GM12878 (cell line): Measurements from ENCODE around the gene MXRA7. TPM values are rescaled to one million over a fixed set of nuclear protein-coding genes. Genes with fewer than 3 reads are reported as not detected.

Experiments
- ATAC-seq: fragments of 200-7000 bp; cut with Tn5 transposase; 3 replicates; pipeline ENCODE4 v1.9.1; 2020; ENCODE audit warnings: mild to moderate bottlenecking, moderate library complexity
- BruUV-seq: library from RNA; stranded (reverse); fragments of 400-500 nt; replicated peaks from 2 replicates; lab custom pipeline; 2021; lab: Mats Ljungman, UMichigan
- CTCF ChIA-PET: fragments of 300-600 bp; sonication (Branson Sonifier 250); formaldehyde crosslinking; extraction: SDS; loops from one replicate; lab custom pipeline; 2021; ENCODE audit warnings: inconsistent platforms; lab: Yijun Ruan, JAX
- POLR2A ChIA-PET: fragments of 350-600 bp; formaldehyde crosslinking; extraction: SDS; loops from one replicate; lab custom pipeline; 2021; ENCODE audit warnings: inconsistent platforms; lab: Charles Lee
- RAD21 ChIA-PET: fragments of 300-600 bp; sonication (Branson Sonifier 250); formaldehyde crosslinking; loops from one replicate; lab custom pipeline; 2023; ENCODE audit warnings: antibody characterized with exemption; ENCODE audit not compliant: unreplicated experiment; lab: Charles Lee
- SMC1A ChIA-PET: fragments of 300-600 bp; sonication (Branson Sonifier 250); formaldehyde crosslinking; loops from one replicate; lab custom pipeline; 2023; ENCODE audit not compliant: unreplicated experiment, uncharacterized antibody; lab: Charles Lee
- DNase-seq: peaks from one replicate; pipeline ENCODE4 v3.0.0-alpha.2; 2011; ENCODE audit warnings: low read depth, low spot score
- FAIRE-seq: peaks from 3 replicates; lab custom pipeline; 2011; peaks lifted over from hg19 to GRCh38; lab: Jason Lieb, UNC
- H2AFZ ChIP-seq: 2 replicates; pipeline ENCODE4 v1.6.0; 2011; ENCODE audit warnings: low read depth, low read length, control low read depth; ENCODE audit not compliant: control insufficient read depth
- H3K27ac ChIP-seq: 2 replicates; pipeline ENCODE4 v1.5.1; 2011; ENCODE audit warnings: control low read depth; ENCODE audit not compliant: control insufficient read depth, insufficient read depth
- H3K27me3 ChIP-seq, 2 experiments: replicated peaks in 1 of 2; 2 replicates each; pipeline versions ENCODE4 v1.6.0 to v1.6.1; 2011; ENCODE audit warnings: low read length in 1 of 2; ENCODE audit not compliant: control insufficient read depth in 2 of 2, insufficient read depth in 2 of 2
- H3K36me3 ChIP-seq, 2 experiments: 2 replicates each; pipeline ENCODE4 v1.5.1; 2011; ENCODE audit warnings: low read length in 1 of 2; ENCODE audit not compliant: control insufficient read depth in 2 of 2, insufficient read depth in 2 of 2
- H3K4me1 ChIP-seq: 2 replicates; pipeline ENCODE4 v1.6.1; 2011; ENCODE audit warnings: mild to moderate bottlenecking, low read length, moderate library complexity, mixed read lengths; ENCODE audit not compliant: control insufficient read depth, insufficient read depth
- H3K4me2 ChIP-seq: 2 replicates; pipeline ENCODE4 v1.6.0; 2011; ENCODE audit warnings: control low read depth; ENCODE audit not compliant: control insufficient read depth, insufficient read depth
- H3K4me3 ChIP-seq: fragments of 200-600 bp; sonication (generic); 2 replicates; pipeline ENCODE4 v1.5.1; 2016
- H3K79me2 ChIP-seq: 2 replicates; pipeline ENCODE4 v1.6.0; 2011; ENCODE audit warnings: low read length; ENCODE audit not compliant: control insufficient read depth, insufficient read depth
- H3K9ac ChIP-seq: 2 replicates; pipeline ENCODE4 v1.8.0; 2011; ENCODE audit warnings: low read length, control low read depth, mixed read lengths; ENCODE audit not compliant: control insufficient read depth, insufficient read depth
- H3K9me3 ChIP-seq: replicated peaks from 3 replicates; pipeline ENCODE4 v1.5.1; 2011; ENCODE audit warnings: mild to moderate bottlenecking, low read length; ENCODE audit not compliant: control insufficient read depth, insufficient read depth
- H4K20me1 ChIP-seq: 2 replicates; pipeline ENCODE4 v1.6.0; 2011; ENCODE audit not compliant: control insufficient read depth, insufficient read depth
- CBX3 ChIP-seq: fragments of 200-600 bp; sonication (generic); IDR thresholded peaks from 2 replicates; pipeline ENCODE4 v1.6.1; 2016; ENCODE audit warnings: low read depth, borderline replicate concordance
- SIN3A ChIP-seq: IDR thresholded peaks from 2 replicates; pipeline ENCODE4 v1.6.1; 2012; ENCODE audit warnings: low read depth, low read length, improper control_type of control experiment
- SRF ChIP-seq, 2 experiments: IDR thresholded peaks; 2 replicates each; pipeline ENCODE4 v1.6.1; 2011; ENCODE audit warnings: low read depth in 2 of 2, low read length in 2 of 2, mild to moderate bottlenecking in 1 of 2, moderate library complexity in 1 of 2
- WGBS: methylation state at CpG from one replicate; pipeline ENCODE4 v1.1.6; 2016; ENCODE audit warnings: low lambda C conversion rate; ENCODE audit not compliant: insufficient replicate concordance, insufficient coverage; ENCODE audit errors: missing lambda C conversion rate; 5-methylcytosine and 5-hydroxymethylcytosine counted together
- in situ Hi-C: fragments of 300-500 bp; cut with MboI; formaldehyde crosslinking; loops from 9 replicates; pipeline ENCODE4 v1.14.3; 2018; ENCODE audit warnings: mixed read lengths
- intact Hi-C: fragments of 100-400 bp; cut with micrococcal nuclease; formaldehyde crosslinking; loops from one replicate; pipeline ENCODE4 v1.14.2; 2022; ENCODE audit not compliant: unreplicated experiment
- polyA plus RNA-seq, 11 experiments: library from polyadenylated mRNA; depleted of rRNA in 4 of 11; unstranded in 6 of 11; stranded (reverse) in 5 of 11; fragments of >200 nt; fragmentation: Nextera tagmentation in 4 of 11; fragmentation: Illumina TruSeq in 1 of 11; extraction: Ambion mirVana in 4 of 11; extraction: Trizol in 1 of 11; gene quantifications; 1 replicate in 1 of 11; 2 replicates in 10 of 11; pipeline versions ENCODE4 v1.2.1 to v1.2.3, GENCODE V29; 2011 to 2016; ENCODE audit warnings: inconsistent platforms in 2 of 11, missing spikeins in 2 of 11, low read depth in 1 of 11
- total RNA-seq, 4 experiments: library from RNA; depleted of rRNA in 3 of 4; stranded (reverse); fragments of >200 nt in 3 of 4; fragmentation: Illumina TruSeq in 1 of 4; extraction: Trizol in 1 of 4; gene quantifications; 2 replicates each; pipeline versions ENCODE4 v1.2.1 to v1.2.3, GENCODE V29; 2013 to 2021
- TF ChIP-seq, protein P1 (sequence below): IDR thresholded peaks from 2 replicates; pipeline ENCODE4 v1.6.1; 2012; ENCODE audit warnings: mild to moderate bottlenecking, low read depth, low read length

The MXRA7 gene
- total and polyA plus RNA-seq, 10 of the 15 experiments (the other 5 are each of a cell fraction or from before 2014, with no cell fraction given) = 0.03 to 2.0 (median 0.33) TPM

DNA sequence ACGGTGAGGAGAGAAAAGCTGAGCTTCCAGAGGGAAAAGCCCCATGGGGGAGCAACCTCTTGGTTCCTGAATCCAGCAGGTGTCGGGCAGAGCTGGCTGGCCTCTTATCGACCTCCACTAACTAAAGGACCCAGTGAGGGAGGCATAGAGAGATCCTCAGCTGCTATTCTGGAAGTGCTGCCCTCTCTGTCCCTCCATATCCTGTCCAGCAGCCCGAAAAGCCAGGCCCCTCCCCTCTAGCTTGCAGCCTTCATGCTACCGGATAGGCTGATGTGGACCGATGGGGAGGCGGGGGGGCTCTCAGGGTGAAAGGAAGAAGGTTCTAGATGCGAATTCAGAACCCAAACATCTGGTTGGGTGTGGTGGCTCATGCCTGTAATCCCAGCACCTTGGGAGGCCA, 24.9 kb downstream of the MXRA7 start:
- Histone ChIP-seq H3K27me3 (peaks cover 0 to 1% of the 10 kb centered on the region in 2 experiments; a peak in 2 of 4 replicates), H3K4me1 (no peaks in the 10 kb centered on the region), H3K27ac (no peak overlapping the region), H4K20me1 (no peaks in the 10 kb centered on the region), H3K36me3 (no peaks in the 10 kb centered on the region), H3K9ac (no peak overlapping the region), H3K79me2 (no peaks in the 10 kb centered on the region), H2AFZ (no peak overlapping the region), H3K4me3 (no peak overlapping the region), H3K9me3 (no peaks in the 10 kb centered on the region), H3K4me2 (no peak overlapping the region)
- 51% methylated on average over 8 of the region's 8 CpGs for WGBS
- ChIA-PET POLR2A (interaction anchor here (0.5 kb wide), 1 partner anchor 24 kb away, joined by 3 read pairs; no protein-coding TSS in a partner anchor), RAD21 (no interaction called here), SMC1A (no interaction called here), CTCF (interaction anchor here (0.8 to 3.0 kb wide), 2 partner anchors 28 to 162 kb away, joined by 3 to 9 read pairs; no protein-coding TSS in a partner anchor)
- in situ Hi-C loops = no loop called here
- TF ChIP-seq CBX3 = no peak
- TF ChIP-seq SRF (IDR thresholded peaks at IDR 0.05; ENCODE audit: low read depth in 2 of 2, low read length in 2 of 2) = no peak
- TF ChIP-seq SIN3A = no peak
- TF ChIP-seq, protein P1, sequence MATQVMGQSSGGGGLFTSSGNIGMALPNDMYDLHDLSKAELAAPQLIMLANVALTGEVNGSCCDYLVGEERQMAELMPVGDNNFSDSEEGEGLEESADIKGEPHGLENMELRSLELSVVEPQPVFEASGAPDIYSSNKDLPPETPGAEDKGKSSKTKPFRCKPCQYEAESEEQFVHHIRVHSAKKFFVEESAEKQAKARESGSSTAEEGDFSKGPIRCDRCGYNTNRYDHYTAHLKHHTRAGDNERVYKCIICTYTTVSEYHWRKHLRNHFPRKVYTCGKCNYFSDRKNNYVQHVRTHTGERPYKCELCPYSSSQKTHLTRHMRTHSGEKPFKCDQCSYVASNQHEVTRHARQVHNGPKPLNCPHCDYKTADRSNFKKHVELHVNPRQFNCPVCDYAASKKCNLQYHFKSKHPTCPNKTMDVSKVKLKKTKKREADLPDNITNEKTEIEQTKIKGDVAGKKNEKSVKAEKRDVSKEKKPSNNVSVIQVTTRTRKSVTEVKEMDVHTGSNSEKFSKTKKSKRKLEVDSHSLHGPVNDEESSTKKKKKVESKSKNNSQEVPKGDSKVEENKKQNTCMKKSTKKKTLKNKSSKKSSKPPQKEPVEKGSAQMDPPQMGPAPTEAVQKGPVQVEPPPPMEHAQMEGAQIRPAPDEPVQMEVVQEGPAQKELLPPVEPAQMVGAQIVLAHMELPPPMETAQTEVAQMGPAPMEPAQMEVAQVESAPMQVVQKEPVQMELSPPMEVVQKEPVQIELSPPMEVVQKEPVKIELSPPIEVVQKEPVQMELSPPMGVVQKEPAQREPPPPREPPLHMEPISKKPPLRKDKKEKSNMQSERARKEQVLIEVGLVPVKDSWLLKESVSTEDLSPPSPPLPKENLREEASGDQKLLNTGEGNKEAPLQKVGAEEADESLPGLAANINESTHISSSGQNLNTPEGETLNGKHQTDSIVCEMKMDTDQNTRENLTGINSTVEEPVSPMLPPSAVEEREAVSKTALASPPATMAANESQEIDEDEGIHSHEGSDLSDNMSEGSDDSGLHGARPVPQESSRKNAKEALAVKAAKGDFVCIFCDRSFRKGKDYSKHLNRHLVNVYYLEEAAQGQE = no peak
- no TSS peak for BruUV-seq
- FAIRE-seq (no peak), DNase-seq (no peak), ATAC-seq (no peak)
- intact Hi-C loops = no loop called here
